Adrenal gland (tissue), 5 donors: ENCODE data around the gene FABP7.

Experiments used
- POLR2A ChIP-seq, 2 donors: fragments of 450-650 bp; IDR thresholded peaks; one replicate each; pipeline ENCODE4 v1.6.1; 2017; ENCODE audit warnings: antibody characterized with exemption in 2 of 2, mild to moderate bottlenecking in 2 of 2, moderate library complexity in 1 of 2
- TF ChIP-seq, protein P1 (sequence below), 6 experiments: fragments of 450-650 bp in 4 of 6; fragments of 200-600 bp in 2 of 6; sonication (generic) in 1 of 6; IDR thresholded peaks; 1 replicate in 5 of 6; 2 replicates in 1 of 6; pipeline versions ENCODE4 v1.5.1 to v1.8.0; 2016 to 2021; ENCODE audit warnings: antibody characterized with exemption in 6 of 6, mild to moderate bottlenecking in 2 of 6, moderate library complexity in 1 of 6
- donor health status: DM: no; HTN: no; CAD: no.

DNA sequence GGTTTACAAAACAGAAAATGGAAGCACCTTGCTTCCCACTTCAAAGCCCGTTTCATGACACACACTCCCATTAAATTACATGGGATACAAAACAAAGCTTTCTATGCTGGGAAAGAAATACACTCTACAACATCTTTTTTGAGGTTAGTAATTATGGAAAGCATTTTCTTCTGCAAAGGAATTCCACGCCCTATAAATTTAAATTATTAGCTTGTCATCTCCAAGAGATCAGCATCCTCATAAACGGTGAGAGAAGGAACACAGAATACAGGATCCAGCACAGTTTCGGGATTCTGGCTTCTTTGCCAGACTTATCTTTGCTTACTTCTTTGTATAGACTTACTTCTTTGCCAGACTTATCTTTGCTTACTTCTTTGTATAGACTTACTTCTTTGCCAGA lies 8.2 kb downstream of the FABP7 start:
- TF ChIP-seq POLR2A (IDR thresholded peaks at IDR 0.05) = no peak
- TF ChIP-seq, protein P1, sequence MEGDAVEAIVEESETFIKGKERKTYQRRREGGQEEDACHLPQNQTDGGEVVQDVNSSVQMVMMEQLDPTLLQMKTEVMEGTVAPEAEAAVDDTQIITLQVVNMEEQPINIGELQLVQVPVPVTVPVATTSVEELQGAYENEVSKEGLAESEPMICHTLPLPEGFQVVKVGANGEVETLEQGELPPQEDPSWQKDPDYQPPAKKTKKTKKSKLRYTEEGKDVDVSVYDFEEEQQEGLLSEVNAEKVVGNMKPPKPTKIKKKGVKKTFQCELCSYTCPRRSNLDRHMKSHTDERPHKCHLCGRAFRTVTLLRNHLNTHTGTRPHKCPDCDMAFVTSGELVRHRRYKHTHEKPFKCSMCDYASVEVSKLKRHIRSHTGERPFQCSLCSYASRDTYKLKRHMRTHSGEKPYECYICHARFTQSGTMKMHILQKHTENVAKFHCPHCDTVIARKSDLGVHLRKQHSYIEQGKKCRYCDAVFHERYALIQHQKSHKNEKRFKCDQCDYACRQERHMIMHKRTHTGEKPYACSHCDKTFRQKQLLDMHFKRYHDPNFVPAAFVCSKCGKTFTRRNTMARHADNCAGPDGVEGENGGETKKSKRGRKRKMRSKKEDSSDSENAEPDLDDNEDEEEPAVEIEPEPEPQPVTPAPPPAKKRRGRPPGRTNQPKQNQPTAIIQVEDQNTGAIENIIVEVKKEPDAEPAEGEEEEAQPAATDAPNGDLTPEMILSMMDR (IDR thresholded peaks at IDR 0.05) = no peak
